GM12878 (cell line): ENCODE measurements around the gene ADAMTSL4. TPM values are rescaled to one million over a fixed set of nuclear protein-coding genes. Genes with fewer than 3 reads are reported as not detected.

Experiments
- ATAC-seq: fragments of 200-7000 bp; cut with Tn5 transposase; 3 replicates; pipeline ENCODE4 v1.9.1; 2020; ENCODE audit warnings: mild to moderate bottlenecking, moderate library complexity
- BruUV-seq: library from RNA; stranded (reverse); fragments of 400-500 nt; replicated peaks from 2 replicates; lab custom pipeline; 2021; lab: Mats Ljungman, UMichigan
- CTCF ChIA-PET: fragments of 300-600 bp; sonication (Branson Sonifier 250); formaldehyde crosslinking; extraction: SDS; loops from one replicate; lab custom pipeline; 2021; ENCODE audit warnings: inconsistent platforms; lab: Yijun Ruan, JAX
- POLR2A ChIA-PET: fragments of 350-600 bp; formaldehyde crosslinking; extraction: SDS; loops from one replicate; lab custom pipeline; 2021; ENCODE audit warnings: inconsistent platforms; lab: Charles Lee
- RAD21 ChIA-PET: fragments of 300-600 bp; sonication (Branson Sonifier 250); formaldehyde crosslinking; loops from one replicate; lab custom pipeline; 2023; ENCODE audit warnings: antibody characterized with exemption; ENCODE audit not compliant: unreplicated experiment; lab: Charles Lee
- SMC1A ChIA-PET: fragments of 300-600 bp; sonication (Branson Sonifier 250); formaldehyde crosslinking; loops from one replicate; lab custom pipeline; 2023; ENCODE audit not compliant: unreplicated experiment, uncharacterized antibody; lab: Charles Lee
- DNase-seq: peaks from one replicate; pipeline ENCODE4 v3.0.0-alpha.2; 2011; ENCODE audit warnings: low read depth, low spot score
- FAIRE-seq: peaks from 3 replicates; lab custom pipeline; 2011; peaks lifted over from hg19 to GRCh38; lab: Jason Lieb, UNC
- H2AFZ ChIP-seq: 2 replicates; pipeline ENCODE4 v1.6.0; 2011; ENCODE audit warnings: low read depth, low read length, control low read depth; ENCODE audit not compliant: control insufficient read depth
- H3K27ac ChIP-seq: 2 replicates; pipeline ENCODE4 v1.5.1; 2011; ENCODE audit warnings: control low read depth; ENCODE audit not compliant: control insufficient read depth, insufficient read depth
- H3K27me3 ChIP-seq, 2 experiments: replicated peaks in 1 of 2; 2 replicates each; pipeline versions ENCODE4 v1.6.0 to v1.6.1; 2011; ENCODE audit warnings: low read length in 1 of 2; ENCODE audit not compliant: control insufficient read depth in 2 of 2, insufficient read depth in 2 of 2
- H3K36me3 ChIP-seq, 2 experiments: 2 replicates each; pipeline ENCODE4 v1.5.1; 2011; ENCODE audit warnings: low read length in 1 of 2; ENCODE audit not compliant: control insufficient read depth in 2 of 2, insufficient read depth in 2 of 2
- H3K4me1 ChIP-seq: 2 replicates; pipeline ENCODE4 v1.6.1; 2011; ENCODE audit warnings: mild to moderate bottlenecking, low read length, moderate library complexity, mixed read lengths; ENCODE audit not compliant: control insufficient read depth, insufficient read depth
- H3K4me2 ChIP-seq: 2 replicates; pipeline ENCODE4 v1.6.0; 2011; ENCODE audit warnings: control low read depth; ENCODE audit not compliant: control insufficient read depth, insufficient read depth
- H3K4me3 ChIP-seq: fragments of 200-600 bp; sonication (generic); 2 replicates; pipeline ENCODE4 v1.5.1; 2016
- H3K79me2 ChIP-seq: 2 replicates; pipeline ENCODE4 v1.6.0; 2011; ENCODE audit warnings: low read length; ENCODE audit not compliant: control insufficient read depth, insufficient read depth
- H3K9ac ChIP-seq: 2 replicates; pipeline ENCODE4 v1.8.0; 2011; ENCODE audit warnings: low read length, control low read depth, mixed read lengths; ENCODE audit not compliant: control insufficient read depth, insufficient read depth
- H3K9me3 ChIP-seq: replicated peaks from 3 replicates; pipeline ENCODE4 v1.5.1; 2011; ENCODE audit warnings: mild to moderate bottlenecking, low read length; ENCODE audit not compliant: control insufficient read depth, insufficient read depth
- H4K20me1 ChIP-seq: 2 replicates; pipeline ENCODE4 v1.6.0; 2011; ENCODE audit not compliant: control insufficient read depth, insufficient read depth
- ASH2L ChIP-seq: fragments of 300-600, 200-600 bp; sonication (generic); IDR thresholded peaks from 2 replicates; pipeline ENCODE4 v1.6.1; 2017; ENCODE audit warnings: low read depth, mild to moderate bottlenecking, borderline replicate concordance
- CHD1 ChIP-seq: IDR thresholded peaks from 2 replicates; pipeline ENCODE4 v1.6.1; 2012; ENCODE audit warnings: low read depth, low read length, improper control_type of control experiment
- CHD2 ChIP-seq: IDR thresholded peaks from 2 replicates; pipeline ENCODE4 v1.6.1; 2011; ENCODE audit warnings: low read depth, low read length, improper control_type of control experiment, borderline replicate concordance
- E4F1 ChIP-seq: fragments of 450-650 bp; IDR thresholded peaks from 2 replicates; pipeline ENCODE4 v1.6.1; 2018; ENCODE audit warnings: borderline replicate concordance, mild to moderate bottlenecking; ENCODE audit not compliant: partially characterized antibody
- EZH2 ChIP-seq: IDR thresholded peaks from 2 replicates; pipeline ENCODE4 v1.6.1; 2012; ENCODE audit warnings: low read depth, mild to moderate bottlenecking, control low read depth, inconsistent platforms, low read length, borderline replicate concordance; ENCODE audit not compliant: control insufficient read depth
- PAX5 ChIP-seq: IDR thresholded peaks from 2 replicates; pipeline ENCODE4 v1.6.1; 2011; ENCODE audit warnings: low read depth, low read length, borderline replicate concordance
- SMAD1 ChIP-seq: fragments of 450-650 bp; IDR thresholded peaks from 2 replicates; pipeline ENCODE4 v1.6.1; 2018; ENCODE audit warnings: mild to moderate bottlenecking, low read depth; ENCODE audit not compliant: partially characterized antibody
- STAT1 ChIP-seq: fragments of 450-650 bp; conservative IDR thresholded peaks from 2 replicates; pipeline ENCODE4 v1.6.1; 2014; ENCODE audit warnings: antibody characterized with exemption, mild to moderate bottlenecking
- WGBS: methylation state at CpG from one replicate; pipeline ENCODE4 v1.1.6; 2016; ENCODE audit warnings: low lambda C conversion rate; ENCODE audit not compliant: insufficient replicate concordance, insufficient coverage; ENCODE audit errors: missing lambda C conversion rate; 5-methylcytosine and 5-hydroxymethylcytosine counted together
- in situ Hi-C: fragments of 300-500 bp; cut with MboI; formaldehyde crosslinking; loops from 9 replicates; pipeline ENCODE4 v1.14.3; 2018; ENCODE audit warnings: mixed read lengths
- intact Hi-C: fragments of 100-400 bp; cut with micrococcal nuclease; formaldehyde crosslinking; loops from one replicate; pipeline ENCODE4 v1.14.2; 2022; ENCODE audit not compliant: unreplicated experiment
- polyA plus RNA-seq, 11 experiments: library from polyadenylated mRNA; depleted of rRNA in 4 of 11; unstranded in 6 of 11; stranded (reverse) in 5 of 11; fragments of >200 nt; fragmentation: Nextera tagmentation in 4 of 11; fragmentation: Illumina TruSeq in 1 of 11; extraction: Ambion mirVana in 4 of 11; extraction: Trizol in 1 of 11; gene quantifications; 1 replicate in 1 of 11; 2 replicates in 10 of 11; pipeline versions ENCODE4 v1.2.1 to v1.2.3, GENCODE V29; 2011 to 2016; ENCODE audit warnings: inconsistent platforms in 2 of 11, missing spikeins in 2 of 11, low read depth in 1 of 11
- total RNA-seq, 4 experiments: library from RNA; depleted of rRNA in 3 of 4; stranded (reverse); fragments of >200 nt in 3 of 4; fragmentation: Illumina TruSeq in 1 of 4; extraction: Trizol in 1 of 4; gene quantifications; 2 replicates each; pipeline versions ENCODE4 v1.2.1 to v1.2.3, GENCODE V29; 2013 to 2021
- TF ChIP-seq, protein P1 (sequence below): IDR thresholded peaks from 2 replicates; pipeline ENCODE4 v1.6.1; 2011; ENCODE audit warnings: mild to moderate bottlenecking, low read depth, low read length, moderate library complexity; ENCODE audit not compliant: insufficient replicate concordance

The ADAMTSL4 gene
- total and polyA plus RNA-seq, 10 of the 15 experiments (the other 5 are each of a cell fraction or from before 2014, with no cell fraction given) = 0.04 to 0.15 (median 0.05) TPM; not detected in 5

DNA sequence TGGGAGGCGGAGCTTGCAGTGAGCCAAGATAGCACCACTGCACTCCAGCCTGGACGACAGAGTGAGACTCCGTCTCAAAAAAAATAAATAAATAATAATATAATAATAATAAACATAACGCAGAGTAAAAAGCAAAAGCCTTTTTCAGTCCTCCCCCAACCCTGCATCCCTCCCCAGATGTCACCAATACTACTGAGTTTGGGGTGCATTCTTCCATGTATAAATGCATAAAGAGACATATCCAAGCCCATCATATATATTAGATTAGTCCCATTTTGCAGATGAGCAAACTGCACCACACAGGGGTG lies 930 bp upstream of the ADAMTSL4 start (continued):
- TF ChIP-seq, protein P1, sequence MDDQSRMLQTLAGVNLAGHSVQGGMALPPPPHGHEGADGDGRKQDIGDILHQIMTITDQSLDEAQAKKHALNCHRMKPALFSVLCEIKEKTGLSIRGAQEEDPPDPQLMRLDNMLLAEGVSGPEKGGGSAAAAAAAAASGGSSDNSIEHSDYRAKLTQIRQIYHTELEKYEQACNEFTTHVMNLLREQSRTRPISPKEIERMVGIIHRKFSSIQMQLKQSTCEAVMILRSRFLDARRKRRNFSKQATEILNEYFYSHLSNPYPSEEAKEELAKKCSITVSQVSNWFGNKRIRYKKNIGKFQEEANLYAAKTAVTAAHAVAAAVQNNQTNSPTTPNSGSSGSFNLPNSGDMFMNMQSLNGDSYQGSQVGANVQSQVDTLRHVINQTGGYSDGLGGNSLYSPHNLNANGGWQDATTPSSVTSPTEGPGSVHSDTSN = no peak

DNA sequence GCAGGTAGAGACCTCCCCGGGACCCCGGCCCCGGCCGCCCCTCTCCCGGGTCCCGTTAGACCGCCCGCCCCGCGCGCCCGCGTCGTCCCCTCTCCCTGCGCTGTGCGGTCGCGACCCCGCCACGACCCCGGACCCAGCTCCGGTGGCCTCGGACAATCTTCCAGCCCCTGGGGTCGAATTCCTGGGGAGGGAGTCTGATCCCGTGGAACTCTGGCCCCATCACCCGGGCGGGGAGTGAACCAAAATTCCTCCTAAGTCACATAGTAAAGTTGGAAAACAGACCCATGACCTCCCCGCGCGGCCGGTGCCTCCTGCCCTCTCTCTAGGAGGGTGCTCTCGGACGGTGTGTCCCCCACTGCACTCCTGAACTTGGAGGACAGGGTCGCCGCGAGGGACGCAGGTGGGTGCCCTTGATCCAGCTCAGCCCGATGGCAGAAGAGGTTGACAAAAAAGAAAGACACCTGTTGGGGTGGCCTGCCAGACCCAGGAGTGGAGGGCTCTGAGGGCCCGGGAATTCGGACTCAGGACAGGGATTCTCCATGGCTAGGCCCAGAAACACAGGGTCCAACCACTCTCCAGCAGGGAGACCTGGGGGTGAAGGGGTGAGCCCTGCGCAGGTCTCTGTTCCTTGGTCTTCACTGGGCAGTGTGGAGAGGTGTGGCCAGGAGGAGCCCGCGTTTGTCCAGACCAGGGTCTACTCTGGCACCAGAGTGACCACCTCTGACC lies 451 bp downstream of the ADAMTSL4 start:
- TF ChIP-seq CHD2 = no peak
- no peak for TF ChIP-seq SMAD1
- TF ChIP-seq ASH2L = no peak
- TF ChIP-seq E4F1 = no peak
- no peak for TF ChIP-seq STAT1
- TF ChIP-seq CHD1 = no peak
- TF ChIP-seq PAX5 = no peak
- no peak for TF ChIP-seq EZH2
- Histone ChIP-seq H3K9ac (no peak overlapping the region), H3K4me2 (0 out of 2 replicates have a peak overlapping the region, but pooled peaks have one; percentile 50), H3K9me3 (no peaks in the 10 kb centered on the region), H3K4me3 (no peak overlapping the region), H2AFZ (no peak overlapping the region), H3K79me2 (no peaks in the 10 kb centered on the region), H3K36me3 (no peaks in the 10 kb centered on the region), H4K20me1 (no peaks in the 10 kb centered on the region), H3K27ac (no peak overlapping the region), H3K27me3 (no peaks in the 10 kb centered on the region; a peak in 1 of 4 replicates), H3K4me1 (peaks cover 3% of the 10 kb centered on the region; the same call in 1 of the 2 replicates)
- in situ Hi-C loops = no loop called here
- BruUV-seq = no TSS peak
- intact Hi-C loops = no loop called here
- CTCF ChIA-PET = interaction anchor here (2.4 to 2.9 kb wide), 2 partner anchors 11 to 18 kb away, joined by 8 to 14 read pairs; no protein-coding TSS in a partner anchor
- SMC1A ChIA-PET = no interaction called here
- no peak for ATAC-seq
- RAD21 ChIA-PET = no interaction called here
- POLR2A ChIA-PET = interaction anchor here (0.5 to 0.9 kb wide), 2 partner anchors 71 to 98 kb away, joined by 3 read pairs; no protein-coding TSS in a partner anchor
- FAIRE-seq = no peak
- DNase-seq = no peak
- WGBS = 84% methylated on average over 19 of the region's 43 CpGs
